Measurements from ENCODE around the gene PSMA6. TPM values are rescaled to one million over a fixed set of nuclear protein-coding genes. Genes with fewer than 3 reads are reported as not detected.
"Not testable (repeated sequence)": the region's sequence is repeated elsewhere in the genome, so short reads cannot be mapped to it uniquely, and the experiment has no call there.

The PSMA6 gene
- total RNA-seq, 4 donors from 2014 or later, result 158 to 180 (median 170) TPM

DNA sequence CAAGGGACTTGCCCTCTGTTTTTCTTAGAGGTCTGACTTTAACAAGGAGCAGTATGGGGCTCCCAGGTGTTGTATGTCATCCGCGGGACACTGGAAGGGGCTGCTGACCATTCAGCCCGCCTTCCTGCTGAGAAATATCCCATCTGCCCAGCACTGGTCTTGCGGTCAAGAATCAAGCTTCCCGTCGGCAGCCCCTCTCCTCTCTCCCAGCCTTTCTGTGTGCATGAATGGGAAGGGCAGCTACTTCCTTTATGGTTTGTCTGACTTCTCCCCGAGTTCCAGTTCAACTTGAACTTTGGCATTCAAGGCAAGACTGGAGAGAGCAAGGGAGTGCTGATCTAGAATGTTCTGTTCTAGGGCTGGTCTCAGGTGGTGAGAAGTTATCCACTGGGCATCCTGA lies 51.5 kb downstream of the PSMA6 start:
- DNase-seq (ENCODE audit: low spot score) (no peak), ATAC-seq (ENCODE audit: low FRiP score) (no peak)
- TF ChIP-seq, protein P1, sequence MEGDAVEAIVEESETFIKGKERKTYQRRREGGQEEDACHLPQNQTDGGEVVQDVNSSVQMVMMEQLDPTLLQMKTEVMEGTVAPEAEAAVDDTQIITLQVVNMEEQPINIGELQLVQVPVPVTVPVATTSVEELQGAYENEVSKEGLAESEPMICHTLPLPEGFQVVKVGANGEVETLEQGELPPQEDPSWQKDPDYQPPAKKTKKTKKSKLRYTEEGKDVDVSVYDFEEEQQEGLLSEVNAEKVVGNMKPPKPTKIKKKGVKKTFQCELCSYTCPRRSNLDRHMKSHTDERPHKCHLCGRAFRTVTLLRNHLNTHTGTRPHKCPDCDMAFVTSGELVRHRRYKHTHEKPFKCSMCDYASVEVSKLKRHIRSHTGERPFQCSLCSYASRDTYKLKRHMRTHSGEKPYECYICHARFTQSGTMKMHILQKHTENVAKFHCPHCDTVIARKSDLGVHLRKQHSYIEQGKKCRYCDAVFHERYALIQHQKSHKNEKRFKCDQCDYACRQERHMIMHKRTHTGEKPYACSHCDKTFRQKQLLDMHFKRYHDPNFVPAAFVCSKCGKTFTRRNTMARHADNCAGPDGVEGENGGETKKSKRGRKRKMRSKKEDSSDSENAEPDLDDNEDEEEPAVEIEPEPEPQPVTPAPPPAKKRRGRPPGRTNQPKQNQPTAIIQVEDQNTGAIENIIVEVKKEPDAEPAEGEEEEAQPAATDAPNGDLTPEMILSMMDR (IDR thresholded peaks at IDR 0.05), result no peak

DNA sequence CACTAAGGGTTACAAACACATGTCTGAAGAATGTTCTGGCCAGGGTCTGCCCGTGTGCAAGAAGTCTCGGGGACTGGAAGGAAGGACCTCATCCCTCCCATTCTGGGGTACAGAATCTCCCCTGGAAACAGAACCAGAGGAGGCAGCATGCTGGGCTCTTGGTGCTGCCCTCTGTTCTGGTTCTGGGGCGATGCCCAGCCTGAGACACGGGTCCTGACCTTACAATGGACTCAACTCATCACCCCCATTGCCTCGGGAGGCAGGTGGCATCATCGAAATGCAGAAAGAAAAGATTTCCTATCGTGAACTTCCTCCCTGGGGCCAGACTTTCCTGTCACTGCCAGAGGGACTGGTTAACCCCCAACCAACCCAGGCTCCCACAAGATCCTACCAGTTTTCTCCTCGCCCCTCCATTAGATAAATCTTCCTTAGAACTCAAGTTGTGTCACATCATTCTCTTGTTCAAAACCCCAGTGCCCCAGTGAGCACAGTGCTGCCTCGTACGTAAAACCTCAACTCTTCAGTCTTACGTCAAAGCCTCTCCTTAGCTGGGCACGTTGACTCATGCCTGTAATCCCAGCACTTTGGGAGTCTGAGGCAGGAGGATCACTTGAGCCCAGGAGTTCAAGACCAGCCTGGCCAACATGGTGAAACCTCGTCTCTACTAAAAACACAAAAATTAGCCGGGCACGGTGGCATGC lies 52.1 kb downstream of the PSMA6 start:
- no peak for ATAC-seq (ENCODE audit: low FRiP score)
- TF ChIP-seq, protein P1 (IDR thresholded peaks at IDR 0.05), result no peak
- DNase-seq (ENCODE audit: low spot score), result no peak

DNA sequence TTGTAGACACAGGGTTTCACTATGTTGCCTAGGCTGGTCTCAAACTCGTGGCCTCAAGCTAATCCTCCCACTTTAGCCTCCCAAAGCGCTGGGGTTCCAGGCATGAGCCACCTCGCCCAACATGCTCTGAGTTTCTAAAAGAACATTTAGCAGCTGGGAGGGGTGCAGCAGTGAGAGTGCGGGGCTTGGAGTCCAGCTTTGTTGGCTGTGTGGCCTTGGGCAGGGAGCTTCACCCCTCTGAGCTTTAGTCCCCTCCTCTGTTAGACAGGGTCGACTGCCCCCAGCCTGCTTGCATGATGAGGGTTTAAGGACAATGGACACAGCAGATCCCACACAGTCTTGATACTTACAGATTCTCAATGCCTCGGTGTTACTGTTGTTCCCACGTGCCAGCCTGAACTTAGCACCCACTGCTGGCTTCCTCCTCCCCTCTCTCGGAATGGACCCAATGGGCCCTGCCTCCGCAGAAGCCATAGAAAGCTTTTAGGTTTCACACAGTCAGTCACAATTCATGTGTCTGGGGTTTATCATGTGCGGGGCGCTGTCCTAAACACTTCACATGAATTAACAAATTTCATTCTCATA lies 54.6 kb downstream of the PSMA6 start:
- ATAC-seq (ENCODE audit: low FRiP score), result no peak
- DNase-seq (ENCODE audit: low spot score), result peak; percentile 13
- TF ChIP-seq, protein P1 (IDR thresholded peaks at IDR 0.05), result no peak

DNA sequence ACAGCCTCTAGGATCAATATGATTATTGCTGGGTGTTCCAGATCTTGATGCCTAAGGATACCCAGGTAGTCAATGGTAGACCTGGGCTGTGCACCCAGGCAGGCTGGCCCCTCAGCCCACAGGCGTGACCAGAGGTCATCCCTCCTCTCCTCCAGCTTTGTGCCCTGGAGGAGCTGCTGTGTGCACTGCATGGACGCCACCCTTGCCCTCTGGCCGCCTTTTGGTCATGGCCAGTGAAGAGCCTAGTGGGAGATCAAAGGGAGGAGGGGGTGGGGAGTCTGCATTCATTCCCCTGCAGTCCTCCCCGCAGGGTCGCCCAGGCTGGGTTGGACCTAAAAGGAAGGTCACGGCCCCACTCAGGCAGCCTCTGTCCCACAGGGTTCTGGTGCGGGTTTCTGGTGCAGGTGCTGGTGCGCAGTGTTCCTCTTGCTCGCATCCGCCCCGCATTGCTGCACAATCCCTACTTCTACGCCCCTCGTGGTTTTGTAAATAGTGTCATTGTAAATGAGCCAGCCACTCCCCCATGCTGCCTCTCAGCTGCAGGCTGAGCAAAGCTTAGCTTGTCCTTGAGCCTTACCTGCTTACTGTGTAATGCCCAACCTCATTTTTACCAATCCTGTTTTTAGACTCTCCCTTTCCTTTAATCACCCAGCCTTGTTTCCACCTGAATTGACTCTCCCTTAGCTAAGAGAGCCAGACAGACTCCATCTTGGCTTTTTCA lies 55.3 kb downstream of the PSMA6 start:
- TF ChIP-seq, protein P1 (IDR thresholded peaks at IDR 0.05), result no peak
- ATAC-seq (ENCODE audit: low FRiP score), result no peak
- peak; percentile 15 for DNase-seq (ENCODE audit: low spot score)

DNA sequence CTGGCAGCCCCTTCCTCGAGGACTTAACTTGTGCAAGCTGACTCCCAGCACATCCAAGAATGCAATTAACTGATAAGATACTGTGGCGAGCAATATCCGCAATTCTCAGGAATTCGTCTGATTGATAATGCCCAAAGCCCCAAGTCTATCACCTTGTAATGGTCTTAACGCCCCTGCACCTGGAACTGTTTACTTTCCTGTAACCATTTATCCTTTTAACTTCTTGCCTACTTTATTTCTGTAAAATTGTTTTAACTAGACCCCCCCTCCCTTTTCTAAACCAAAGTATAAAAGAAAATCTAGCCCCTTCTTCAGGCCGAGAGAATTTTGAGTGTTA lies 55.8 kb downstream of the PSMA6 start:
- not testable (repeated sequence) for ATAC-seq (ENCODE audit: low FRiP score); DNase-seq (ENCODE audit: low spot score)

DNA sequence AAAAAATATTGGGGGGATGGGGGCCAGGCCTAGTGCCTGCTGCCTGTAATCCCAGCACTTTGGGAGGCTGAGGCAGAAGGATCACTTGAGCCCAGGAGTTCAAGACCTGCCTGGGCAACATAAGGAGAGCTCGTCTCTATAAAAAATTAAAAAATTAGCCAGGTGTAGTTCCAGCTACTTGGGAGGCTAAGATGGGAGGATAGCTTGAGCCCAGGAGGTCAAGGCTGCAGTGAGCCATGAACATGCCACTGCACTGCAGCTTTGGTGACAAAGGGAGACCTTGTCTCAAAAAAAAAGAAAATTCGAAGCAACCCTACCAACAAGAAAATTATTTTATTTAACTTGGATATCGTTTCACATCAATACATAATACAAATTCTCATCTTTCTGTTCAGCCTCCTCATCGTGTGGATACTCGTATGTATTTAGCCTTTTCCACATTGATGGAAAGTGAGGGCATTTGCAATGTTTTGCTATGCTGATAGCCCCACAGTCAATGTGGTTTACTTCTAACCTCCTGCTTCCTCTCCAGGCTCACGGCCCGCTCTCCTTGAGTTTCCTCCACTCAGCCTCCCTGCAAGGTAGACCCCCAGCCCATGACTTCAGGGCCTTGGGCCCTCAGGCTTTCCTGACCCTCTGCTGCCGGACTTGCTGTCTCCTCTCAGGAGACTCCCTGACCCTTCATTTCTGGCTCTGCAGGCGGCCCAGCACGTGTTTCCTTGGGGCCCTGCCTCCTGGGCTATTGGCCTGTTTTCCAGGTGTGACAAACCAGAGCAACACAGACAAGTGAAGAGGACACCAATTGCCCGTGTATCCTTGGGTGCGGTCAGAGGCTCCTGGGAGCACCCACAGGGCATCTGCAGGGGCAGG lies 57.5 kb downstream of the PSMA6 start:
- no peak for DNase-seq (ENCODE audit: low spot score)
- no peak for ATAC-seq (ENCODE audit: low FRiP score)
- TF ChIP-seq, protein P1 (IDR thresholded peaks at IDR 0.05), result no peak

DNA sequence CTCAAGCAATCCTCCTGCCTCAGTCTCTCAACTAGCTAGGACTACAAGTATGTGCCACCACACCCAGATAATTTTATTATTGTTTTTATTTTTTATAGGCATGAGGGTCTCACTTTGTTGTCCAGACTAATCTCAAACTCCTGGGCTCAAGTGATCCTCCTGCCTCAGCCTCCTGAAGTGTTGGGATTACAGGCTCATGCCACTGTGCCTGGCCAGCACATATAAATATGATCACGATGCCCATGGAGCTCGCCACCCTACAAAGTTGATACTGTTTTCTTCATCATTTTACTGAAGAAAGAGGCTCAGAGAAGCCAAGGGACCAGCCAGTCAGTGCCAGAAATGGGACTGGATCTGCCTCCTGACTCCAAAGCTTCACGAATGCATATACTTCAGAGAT lies 59.3 kb downstream of the PSMA6 start:
- TF ChIP-seq, protein P1 (IDR thresholded peaks at IDR 0.05), result no peak
- ATAC-seq (ENCODE audit: low FRiP score), result no peak
- DNase-seq (ENCODE audit: low spot score), result no peak

All from omental fat pad (tissue), 4 donors.